ENCODE results near the gene CPSF4L.

GRCh38 chr17:73302189-73302588, 40.5 kb upstream of the CPSF4L start:
- no peak for TF ChIP-seq CTCF (conservative IDR thresholded peaks at IDR 0.05; ENCODE audit: low read depth, low read length)
- no peak for TF ChIP-seq EZH2 (IDR thresholded peaks at IDR 0.05; ENCODE audit: borderline replicate concordance, low read depth, low read length, poor library complexity, severe bottlenecking)

Data from A673 (cell line).